ENCODE measurements around the gene SCFD2. TPM values are rescaled to one million over a fixed set of nuclear protein-coding genes. Genes with fewer than 3 reads are reported as not detected.
"Not testable (repeated sequence)": the region's sequence is repeated elsewhere in the genome, so short reads cannot be mapped to it uniquely, and the experiment has no call there.

The SCFD2 gene
- total and polyA plus RNA-seq, 2 donors = 5.0 to 12.1 TPM

- Histone ChIP-seq H3K27ac (ENCODE audit: low read depth in 1 of 2, low read length in 1 of 2) (no peak overlapping the region), H3K36me3 (ENCODE audit: control insufficient read depth in 2 of 2, insufficient read depth in 2 of 2, low read length in 1 of 2) (no peaks in the 10 kb centered on the region), H3K4me3 (ENCODE audit: low read length in 2 of 2) (no peak overlapping the region), H3K9me3 (ENCODE audit: control insufficient read depth in 2 of 2, insufficient read depth in 1 of 2, low read length in 1 of 2) (no peaks in the 10 kb centered on the region), H3K27me3 (ENCODE audit: control insufficient read depth in 2 of 2, insufficient read depth in 1 of 2, low read length in 1 of 2) (no peaks in the 10 kb centered on the region), H3K4me1 (ENCODE audit: control insufficient read depth in 2 of 2, insufficient read depth in 2 of 2, low read length in 2 of 2) (no peaks in the 10 kb centered on the region)
- 94% methylated on average over 3 of the region's 3 CpGs for WGBS
- no peak for DNase-seq (ENCODE audit: low read depth in 6 of 9, low spot score in 9 of 9)
Observed at GRCh38 chr4:53151489-53151788, 214.4 kb downstream of the SCFD2 start.

DNA sequence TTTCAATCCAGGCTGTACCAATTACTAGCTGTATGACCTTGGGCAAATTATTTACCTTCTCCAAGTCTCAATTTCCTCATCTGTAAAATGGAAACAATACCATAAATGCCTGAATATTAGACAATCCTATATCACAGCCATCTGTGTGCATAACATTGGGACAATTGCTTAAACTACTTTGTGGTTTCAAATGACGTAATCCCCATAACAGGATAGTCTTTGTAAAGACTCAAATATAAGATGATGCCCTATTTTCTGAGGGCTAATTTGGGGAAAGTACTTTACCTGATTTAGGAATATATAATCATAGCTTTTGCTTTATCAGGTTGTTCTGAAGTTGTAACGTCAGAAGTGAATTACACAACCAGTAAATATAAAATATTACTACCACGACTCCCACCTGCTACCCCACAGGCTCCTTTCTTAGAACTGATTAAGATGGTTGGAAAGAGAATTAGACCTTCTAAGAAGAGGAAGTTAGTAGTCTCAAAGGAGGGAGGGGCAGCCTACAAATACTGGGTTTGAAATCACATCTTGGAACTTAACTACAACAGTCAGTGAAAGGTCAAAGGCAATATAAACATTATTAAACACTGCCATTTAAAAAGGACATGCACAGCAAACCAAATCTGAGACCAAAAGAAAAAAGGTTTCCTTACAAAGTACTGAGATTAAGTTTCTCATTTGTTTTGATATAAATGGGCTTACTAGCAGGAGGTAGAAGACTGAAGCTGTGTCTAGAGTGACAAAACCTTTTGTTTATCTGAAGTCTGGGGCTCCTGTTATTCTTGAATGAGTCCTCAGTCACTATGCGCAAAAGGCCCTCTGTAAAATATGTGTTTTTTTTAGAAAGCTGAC is 215.0 kb downstream of the SCFD2 start:
- Histone ChIP-seq H3K27me3 (ENCODE audit: control insufficient read depth in 2 of 2, insufficient read depth in 1 of 2, low read length in 1 of 2) (no peaks in the 10 kb centered on the region), H3K4me1 (ENCODE audit: control insufficient read depth in 2 of 2, insufficient read depth in 2 of 2, low read length in 2 of 2) (no peaks in the 10 kb centered on the region), H3K36me3 (ENCODE audit: control insufficient read depth in 2 of 2, insufficient read depth in 2 of 2, low read length in 1 of 2) (no peaks in the 10 kb centered on the region), H3K27ac (ENCODE audit: low read depth in 1 of 2, low read length in 1 of 2) (no peak overlapping the region), H3K4me3 (ENCODE audit: low read length in 2 of 2) (no peak overlapping the region), H3K9me3 (ENCODE audit: control insufficient read depth in 2 of 2, insufficient read depth in 1 of 2, low read length in 1 of 2) (no peaks in the 10 kb centered on the region)
- WGBS = 75% methylated on average over 4 of the region's 4 CpGs
- DNase-seq (ENCODE audit: low read depth in 6 of 9, low spot score in 9 of 9) = no peak

DNA sequence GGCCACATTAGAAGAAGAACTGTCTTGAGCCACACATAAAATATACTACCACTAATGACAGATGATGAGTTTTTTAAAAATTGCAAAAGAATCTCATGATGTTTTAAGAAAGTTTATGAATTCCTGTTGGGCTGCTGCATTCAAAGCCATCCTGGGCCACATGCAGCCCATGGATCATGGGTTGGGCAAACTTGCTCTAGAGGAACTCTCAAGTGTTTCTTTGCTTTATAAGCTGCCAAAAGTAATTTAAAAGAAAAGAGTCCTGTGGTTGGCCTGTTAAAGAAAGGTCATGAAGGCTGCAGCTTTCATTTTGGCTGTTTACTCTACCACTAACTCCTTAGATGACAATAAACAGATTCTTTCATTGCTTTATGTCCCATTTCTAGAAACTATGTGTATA is 218.2 kb downstream of the SCFD2 start:
- no peaks in the 10 kb centered on the region for H3K4me1 ChIP-seq (ENCODE audit: control insufficient read depth in 2 of 2, insufficient read depth in 2 of 2, low read length in 2 of 2)
- H3K9me3 ChIP-seq (ENCODE audit: control insufficient read depth in 2 of 2, insufficient read depth in 1 of 2, low read length in 1 of 2) = no peaks in the 10 kb centered on the region
- H3K27me3 ChIP-seq (ENCODE audit: control insufficient read depth in 2 of 2, insufficient read depth in 1 of 2, low read length in 1 of 2) = no peaks in the 10 kb centered on the region
- no peak overlapping the region for H3K27ac ChIP-seq (ENCODE audit: low read depth in 1 of 2, low read length in 1 of 2)
- DNase-seq (ENCODE audit: low read depth in 6 of 9, low spot score in 9 of 9) = no peak
- H3K36me3 ChIP-seq (ENCODE audit: control insufficient read depth in 2 of 2, insufficient read depth in 2 of 2, low read length in 1 of 2) = peaks cover 3 to 4% of the 10 kb centered on the region in 2 donors
- H3K4me3 ChIP-seq (ENCODE audit: low read length in 2 of 2) = no peak overlapping the region

GRCh38 chr4:53147197-53147596 is 218.7 kb downstream of the SCFD2 start:
- WGBS = 97% methylated on average over 4 of the region's 4 CpGs
- DNase-seq (ENCODE audit: low read depth in 6 of 9, low spot score in 9 of 9) = no peak
- Histone ChIP-seq H3K36me3 (ENCODE audit: control insufficient read depth in 2 of 2, insufficient read depth in 2 of 2, low read length in 1 of 2) (peaks cover 3 to 4% of the 10 kb centered on the region in 2 donors), H3K4me1 (ENCODE audit: control insufficient read depth in 2 of 2, insufficient read depth in 2 of 2, low read length in 2 of 2) (no peaks in the 10 kb centered on the region), H3K4me3 (ENCODE audit: low read length in 2 of 2) (no peak overlapping the region), H3K9me3 (ENCODE audit: control insufficient read depth in 2 of 2, insufficient read depth in 1 of 2, low read length in 1 of 2) (no peaks in the 10 kb centered on the region), H3K27me3 (ENCODE audit: control insufficient read depth in 2 of 2, insufficient read depth in 1 of 2, low read length in 1 of 2) (no peaks in the 10 kb centered on the region), H3K27ac (ENCODE audit: low read depth in 1 of 2, low read length in 1 of 2) (no peak overlapping the region)

DNA sequence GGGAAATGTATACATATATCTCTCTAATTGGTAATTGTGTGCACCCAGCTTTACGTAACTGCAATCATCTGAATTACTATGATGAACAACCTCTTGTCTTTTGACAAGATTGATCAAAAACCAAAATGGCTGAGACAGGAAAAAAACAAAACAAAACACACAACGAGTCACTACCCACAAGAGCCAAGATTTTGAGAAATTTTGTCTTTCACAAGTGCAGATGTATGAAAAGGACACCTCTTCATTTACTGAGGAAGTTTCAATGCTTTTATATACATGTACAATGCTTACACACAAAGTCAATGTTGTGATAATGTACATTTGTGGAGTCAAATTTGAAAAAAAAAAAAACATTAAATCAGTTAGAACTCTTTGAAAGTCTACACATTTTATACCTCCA is 224.6 kb downstream of the SCFD2 start:
- no peak for DNase-seq (ENCODE audit: low read depth in 6 of 9, low spot score in 9 of 9)
- H3K9me3 ChIP-seq (ENCODE audit: control insufficient read depth in 2 of 2, insufficient read depth in 1 of 2, low read length in 1 of 2) = peaks cover 0 to 3% of the 10 kb centered on the region in 2 donors
- H3K36me3 ChIP-seq (ENCODE audit: control insufficient read depth in 2 of 2, insufficient read depth in 2 of 2, low read length in 1 of 2) = peaks cover 3 to 4% of the 10 kb centered on the region in 2 donors
- H3K27me3 ChIP-seq (ENCODE audit: control insufficient read depth in 2 of 2, insufficient read depth in 1 of 2, low read length in 1 of 2) = no peaks in the 10 kb centered on the region
- H3K27ac ChIP-seq (ENCODE audit: low read depth in 1 of 2, low read length in 1 of 2) = no peak overlapping the region
- WGBS = 93% methylated on average over 2 of the region's 2 CpGs
- H3K4me1 ChIP-seq (ENCODE audit: control insufficient read depth in 2 of 2, insufficient read depth in 2 of 2, low read length in 2 of 2) = no peaks in the 10 kb centered on the region
- no peak overlapping the region for H3K4me3 ChIP-seq (ENCODE audit: low read length in 2 of 2)

GRCh38 chr4:53139256-53139655 is 226.6 kb downstream of the SCFD2 start:
- H3K4me3 ChIP-seq (ENCODE audit: low read length in 2 of 2); H3K27me3 ChIP-seq (ENCODE audit: control insufficient read depth in 2 of 2, insufficient read depth in 1 of 2, low read length in 1 of 2); H3K27ac ChIP-seq (ENCODE audit: low read depth in 1 of 2, low read length in 1 of 2); H3K9me3 ChIP-seq (ENCODE audit: control insufficient read depth in 2 of 2, insufficient read depth in 1 of 2, low read length in 1 of 2); H3K36me3 ChIP-seq (ENCODE audit: control insufficient read depth in 2 of 2, insufficient read depth in 2 of 2, low read length in 1 of 2); H3K4me1 ChIP-seq (ENCODE audit: control insufficient read depth in 2 of 2, insufficient read depth in 2 of 2, low read length in 2 of 2); DNase-seq (ENCODE audit: low read depth in 6 of 9, low spot score in 9 of 9): not testable (repeated sequence)
- WGBS = 96% methylated on average over 32 of the region's 32 CpGs

GRCh38 chr4:53137468-53137867 is 228.4 kb downstream of the SCFD2 start:
- H3K27me3 ChIP-seq (ENCODE audit: control insufficient read depth in 2 of 2, insufficient read depth in 1 of 2, low read length in 1 of 2) = no peaks in the 10 kb centered on the region
- no peak overlapping the region for H3K27ac ChIP-seq (ENCODE audit: low read depth in 1 of 2, low read length in 1 of 2)
- H3K4me1 ChIP-seq (ENCODE audit: control insufficient read depth in 2 of 2, insufficient read depth in 2 of 2, low read length in 2 of 2) = no peaks in the 10 kb centered on the region
- DNase-seq (ENCODE audit: low read depth in 6 of 9, low spot score in 9 of 9) = no peak
- no peak overlapping the region for H3K4me3 ChIP-seq (ENCODE audit: low read length in 2 of 2)
- no peaks in the 10 kb centered on the region for H3K36me3 ChIP-seq (ENCODE audit: control insufficient read depth in 2 of 2, insufficient read depth in 2 of 2, low read length in 1 of 2)
- H3K9me3 ChIP-seq (ENCODE audit: control insufficient read depth in 2 of 2, insufficient read depth in 1 of 2, low read length in 1 of 2) = peaks cover 0 to 3% of the 10 kb centered on the region in 2 donors

DNA sequence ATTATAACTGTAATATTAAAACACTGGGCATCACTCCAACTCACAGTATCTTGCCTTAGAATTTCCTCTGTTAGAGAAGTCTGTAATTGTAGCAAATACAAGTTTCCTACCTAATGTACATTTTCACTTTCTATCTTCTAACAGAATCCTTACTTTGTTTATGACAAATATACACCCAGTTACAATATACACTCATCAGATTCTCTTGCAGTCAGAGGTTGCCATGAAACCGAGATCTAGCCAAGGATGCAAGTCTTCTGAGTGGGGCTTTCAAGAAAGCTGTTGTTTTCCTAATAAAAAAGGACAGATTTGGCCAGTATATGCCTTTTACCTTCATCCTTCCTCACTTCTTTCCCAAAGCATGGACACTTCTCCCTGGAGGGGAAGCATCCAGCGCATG is 228.9 kb downstream of the SCFD2 start:
- peaks cover 0 to 3% of the 10 kb centered on the region in 2 donors for H3K9me3 ChIP-seq (ENCODE audit: control insufficient read depth in 2 of 2, insufficient read depth in 1 of 2, low read length in 1 of 2)
- no peaks in the 10 kb centered on the region for H3K4me1 ChIP-seq (ENCODE audit: control insufficient read depth in 2 of 2, insufficient read depth in 2 of 2, low read length in 2 of 2)
- no peaks in the 10 kb centered on the region for H3K27me3 ChIP-seq (ENCODE audit: control insufficient read depth in 2 of 2, insufficient read depth in 1 of 2, low read length in 1 of 2)
- no peak overlapping the region for H3K4me3 ChIP-seq (ENCODE audit: low read length in 2 of 2)
- 97% methylated on average over 2 of the region's 2 CpGs for WGBS
- no peaks in the 10 kb centered on the region for H3K36me3 ChIP-seq (ENCODE audit: control insufficient read depth in 2 of 2, insufficient read depth in 2 of 2, low read length in 1 of 2)
- H3K27ac ChIP-seq (ENCODE audit: low read depth in 1 of 2, low read length in 1 of 2) = no peak overlapping the region
- DNase-seq (ENCODE audit: low read depth in 6 of 9, low spot score in 9 of 9) = no peak

- no peak overlapping the region for H3K27ac ChIP-seq (ENCODE audit: low read depth in 1 of 2, low read length in 1 of 2)
- H3K4me3 ChIP-seq (ENCODE audit: low read length in 2 of 2) = no peak overlapping the region
- no peaks in the 10 kb centered on the region for H3K4me1 ChIP-seq (ENCODE audit: control insufficient read depth in 2 of 2, insufficient read depth in 2 of 2, low read length in 2 of 2)
- DNase-seq (ENCODE audit: low read depth in 6 of 9, low spot score in 9 of 9) = no peak
- H3K36me3 ChIP-seq (ENCODE audit: control insufficient read depth in 2 of 2, insufficient read depth in 2 of 2, low read length in 1 of 2) = no peaks in the 10 kb centered on the region
- H3K27me3 ChIP-seq (ENCODE audit: control insufficient read depth in 2 of 2, insufficient read depth in 1 of 2, low read length in 1 of 2) = no peaks in the 10 kb centered on the region
- 82% methylated on average over 4 of the region's 4 CpGs for WGBS
- H3K9me3 ChIP-seq (ENCODE audit: control insufficient read depth in 2 of 2, insufficient read depth in 1 of 2, low read length in 1 of 2) = no peaks in the 10 kb centered on the region
Observed at GRCh38 chr4:53132132-53132891, 233.5 kb downstream of the SCFD2 start.
